Measurements from ENCODE around the gene SRRM5. TPM values are rescaled to one million over a fixed set of nuclear protein-coding genes. Genes with fewer than 3 reads are reported as not detected.

SRRM5 gene
- total RNA-seq, 2 donors from 2014 or later: 0.56 TPM; not detected in 1

- no peak for ATAC-seq (ENCODE audit: insufficient number of reproducible peaks, low FRiP score, low read depth)
- Histone ChIP-seq H3K4me3 (no peak overlapping the region), H3K4me1 (ENCODE audit: control insufficient read depth in 1 of 2, low read depth in 2 of 2) (no peaks in the 10 kb centered on the region), H3K27me3 (replicated peaks; ENCODE audit: insufficient read depth) (no peaks in the 10 kb centered on the region), H3K27ac (no peak overlapping the region), H3K36me3 (peaks cover 7% of the 10 kb centered on the region), H3K9me3 (no peaks in the 10 kb centered on the region)
- TF ChIP-seq CTCF (IDR thresholded peaks at IDR 0.05): no peak
- no peak for DNase-seq (ENCODE audit: low spot score)
Observed at GRCh38 chr19:43606569-43607229, 5.2 kb upstream of the SRRM5 start.

- Histone ChIP-seq H3K36me3 (peaks cover 9% of the 10 kb centered on the region), H3K27ac (no peak overlapping the region), H3K9me3 (no peaks in the 10 kb centered on the region), H3K4me3 (no peak overlapping the region), H3K4me1 (ENCODE audit: control insufficient read depth in 1 of 2, low read depth in 2 of 2) (no peaks in the 10 kb centered on the region), H3K27me3 (replicated peaks; ENCODE audit: insufficient read depth) (no peaks in the 10 kb centered on the region)
- TF ChIP-seq CTCF (IDR thresholded peaks at IDR 0.05): no peak
- DNase-seq (ENCODE audit: low spot score) (no peak), ATAC-seq (ENCODE audit: insufficient number of reproducible peaks, low FRiP score, low read depth) (no peak)
Observed at GRCh38 chr19:43607238-43608205, 4.4 kb upstream of the SRRM5 start.

- H3K27ac ChIP-seq: no peak overlapping the region
- H3K27me3 ChIP-seq (replicated peaks; ENCODE audit: insufficient read depth): no peaks in the 10 kb centered on the region
- no peaks in the 10 kb centered on the region for H3K9me3 ChIP-seq
- H3K4me3 ChIP-seq: no peak overlapping the region
- no peak for DNase-seq (ENCODE audit: low spot score)
- H3K4me1 ChIP-seq (ENCODE audit: control insufficient read depth in 1 of 2, low read depth in 2 of 2): no peaks in the 10 kb centered on the region
- ATAC-seq (ENCODE audit: insufficient number of reproducible peaks, low FRiP score, low read depth): no peak
- peaks cover 17% of the 10 kb centered on the region for H3K36me3 ChIP-seq
- TF ChIP-seq CTCF (IDR thresholded peaks at IDR 0.05): no peak
Observed at GRCh38 chr19:43609872-43610271, 2.0 kb upstream of the SRRM5 start.

- H3K4me3 ChIP-seq: no peak overlapping the region
- no peak for DNase-seq (ENCODE audit: low spot score)
- H3K36me3 ChIP-seq: peaks cover 17% of the 10 kb centered on the region
- H3K4me1 ChIP-seq (ENCODE audit: control insufficient read depth in 1 of 2, low read depth in 2 of 2): no peaks in the 10 kb centered on the region
- H3K27me3 ChIP-seq (replicated peaks; ENCODE audit: insufficient read depth): no peaks in the 10 kb centered on the region
- H3K27ac ChIP-seq: no peak overlapping the region
- no peak for TF ChIP-seq CTCF (IDR thresholded peaks at IDR 0.05)
- H3K9me3 ChIP-seq: no peaks in the 10 kb centered on the region
- ATAC-seq (ENCODE audit: insufficient number of reproducible peaks, low FRiP score, low read depth): no peak
Observed at GRCh38 chr19:43610493-43610892, 1.4 kb upstream of the SRRM5 start.

- H3K4me1 ChIP-seq (ENCODE audit: control insufficient read depth in 1 of 2, low read depth in 2 of 2): no peaks in the 10 kb centered on the region
- ATAC-seq (ENCODE audit: insufficient number of reproducible peaks, low FRiP score, low read depth): no peak
- no peak for DNase-seq (ENCODE audit: low spot score)
- no peak for TF ChIP-seq CTCF (IDR thresholded peaks at IDR 0.05)
- no peak overlapping the region for H3K4me3 ChIP-seq
- peaks cover 14% of the 10 kb centered on the region for H3K36me3 ChIP-seq
- H3K9me3 ChIP-seq: no peaks in the 10 kb centered on the region
- no peak overlapping the region for H3K27ac ChIP-seq
- H3K27me3 ChIP-seq (replicated peaks; ENCODE audit: insufficient read depth): no peaks in the 10 kb centered on the region
Observed at GRCh38 chr19:43612374-43612773, 486 bp downstream of the SRRM5 start.

Data from thoracic aorta (tissue), 2 donors.